ENCODE results near the gene EIF3M. TPM values are rescaled to one million over a fixed set of nuclear protein-coding genes. Genes with fewer than 3 reads are reported as not detected.

EIF3M gene
- total RNA-seq, 4 donors from 2014 or later: 196 to 469 (median 294) TPM

DNA sequence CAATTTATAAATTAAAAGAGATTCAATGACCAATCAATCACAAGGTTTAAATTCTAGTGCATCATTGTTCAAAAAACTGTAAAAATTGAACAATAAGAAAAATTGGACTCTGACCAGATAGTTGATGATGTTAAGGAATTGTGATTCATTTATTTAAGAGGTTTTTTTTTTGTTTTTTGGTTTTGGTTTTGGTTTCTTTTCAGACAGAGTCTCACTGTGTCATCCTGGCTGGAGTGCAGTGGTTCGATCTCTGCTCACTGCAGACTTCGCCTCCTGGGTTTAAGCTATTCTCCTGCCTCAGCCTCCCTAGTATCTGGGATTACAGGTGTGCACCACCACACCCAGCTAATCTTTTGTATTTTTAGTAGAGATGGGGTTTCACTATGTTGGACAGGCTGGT lies 17.1 kb upstream of the EIF3M start:
- intact Hi-C loops (cut with DNase I): no loop called here
- TF ChIP-seq EP300 (IDR thresholded peaks at IDR 0.05): no peak
- TF ChIP-seq, protein P1, sequence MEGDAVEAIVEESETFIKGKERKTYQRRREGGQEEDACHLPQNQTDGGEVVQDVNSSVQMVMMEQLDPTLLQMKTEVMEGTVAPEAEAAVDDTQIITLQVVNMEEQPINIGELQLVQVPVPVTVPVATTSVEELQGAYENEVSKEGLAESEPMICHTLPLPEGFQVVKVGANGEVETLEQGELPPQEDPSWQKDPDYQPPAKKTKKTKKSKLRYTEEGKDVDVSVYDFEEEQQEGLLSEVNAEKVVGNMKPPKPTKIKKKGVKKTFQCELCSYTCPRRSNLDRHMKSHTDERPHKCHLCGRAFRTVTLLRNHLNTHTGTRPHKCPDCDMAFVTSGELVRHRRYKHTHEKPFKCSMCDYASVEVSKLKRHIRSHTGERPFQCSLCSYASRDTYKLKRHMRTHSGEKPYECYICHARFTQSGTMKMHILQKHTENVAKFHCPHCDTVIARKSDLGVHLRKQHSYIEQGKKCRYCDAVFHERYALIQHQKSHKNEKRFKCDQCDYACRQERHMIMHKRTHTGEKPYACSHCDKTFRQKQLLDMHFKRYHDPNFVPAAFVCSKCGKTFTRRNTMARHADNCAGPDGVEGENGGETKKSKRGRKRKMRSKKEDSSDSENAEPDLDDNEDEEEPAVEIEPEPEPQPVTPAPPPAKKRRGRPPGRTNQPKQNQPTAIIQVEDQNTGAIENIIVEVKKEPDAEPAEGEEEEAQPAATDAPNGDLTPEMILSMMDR (IDR thresholded peaks at IDR 0.05): no peak
- TF ChIP-seq POLR2AphosphoS5 (IDR thresholded peaks at IDR 0.05): no peak
- TF ChIP-seq POLR2A (IDR thresholded peaks at IDR 0.05; ENCODE audit: low read depth): no peak
- Histone ChIP-seq H3K4me1 (no peaks in the 10 kb centered on the region), H3K4me3 (no peak overlapping the region), H3K27ac (replicated peaks in 1 of 4) (no peak overlapping the region), H3K9me3 (no peaks in the 10 kb centered on the region), H3K27me3 (peaks cover 0 to 6% (median 0%) of the 10 kb centered on the region in 4 donors), H3K36me3 (no peaks in the 10 kb centered on the region)
- DNase-seq (ENCODE audit: extremely low spot score): no peak
- WGBS: 80% methylated on average over 2 of the region's 2 CpGs

DNA sequence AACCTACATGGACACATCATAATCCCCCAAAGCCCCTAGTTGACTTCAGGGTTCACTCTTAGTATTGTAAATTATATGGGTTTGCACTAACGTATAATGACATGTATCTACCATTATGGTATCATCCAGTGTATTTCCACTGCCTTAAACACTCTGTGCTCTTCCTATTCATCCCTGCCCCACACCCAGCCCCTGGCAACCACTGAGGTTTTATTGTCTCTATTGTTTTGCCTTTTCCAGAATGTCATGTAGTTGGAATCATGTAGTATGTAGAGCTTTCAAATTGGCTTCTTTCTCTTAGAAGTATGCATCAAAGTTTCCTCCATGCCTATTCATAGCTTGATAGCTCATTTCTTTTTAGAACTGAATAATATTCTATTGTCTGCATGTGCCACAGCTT lies 16.5 kb upstream of the EIF3M start:
- TF ChIP-seq EP300 (IDR thresholded peaks at IDR 0.05) (no peak), POLR2AphosphoS5 (IDR thresholded peaks at IDR 0.05) (no peak), POLR2A (IDR thresholded peaks at IDR 0.05; ENCODE audit: low read depth) (no peak)
- TF ChIP-seq, protein P1 (IDR thresholded peaks at IDR 0.05): no peak
- WGBS: 91% methylated on average over 1 of the region's 1 CpG

GRCh38 chr11:32569313-32569881 lies 14.2 kb upstream of the EIF3M start:
- Histone ChIP-seq H3K27ac (replicated peaks in 1 of 4) (no peak overlapping the region), H3K4me1 (no peaks in the 10 kb centered on the region), H3K9me3 (no peaks in the 10 kb centered on the region), H3K4me3 (no peak overlapping the region), H3K27me3 (peaks cover 0 to 21% (median 0%) of the 10 kb centered on the region in 4 donors), H3K36me3 (no peaks in the 10 kb centered on the region)
- WGBS: 67% methylated on average over 4 of the region's 4 CpGs
- TF ChIP-seq EP300 (IDR thresholded peaks at IDR 0.05) (no peak), POLR2A (IDR thresholded peaks at IDR 0.05; ENCODE audit: low read depth) (no peak), POLR2AphosphoS5 (IDR thresholded peaks at IDR 0.05) (no peak)
- TF ChIP-seq, protein P1 (IDR thresholded peaks at IDR 0.05): no peak
- intact Hi-C loops (cut with DNase I): no loop called here
- DNase-seq (ENCODE audit: extremely low spot score): no peak

More for the DNA sequence above, 16.5 kb upstream of the EIF3M start:
- Histone ChIP-seq H3K36me3 (no peaks in the 10 kb centered on the region), H3K4me1 (no peaks in the 10 kb centered on the region), H3K27me3 (peaks cover 0 to 13% (median 0%) of the 10 kb centered on the region in 4 donors), H3K4me3 (no peak overlapping the region), H3K27ac (replicated peaks in 1 of 4) (no peak overlapping the region), H3K9me3 (no peaks in the 10 kb centered on the region)
- intact Hi-C loops (cut with DNase I): no loop called here
- DNase-seq (ENCODE audit: extremely low spot score): no peak

GRCh38 chr11:32571039-32571438 lies 12.6 kb upstream of the EIF3M start:
- Histone ChIP-seq H3K27ac (replicated peaks in 1 of 4) (no peak overlapping the region), H3K4me3 (no peak overlapping the region), H3K9me3 (no peaks in the 10 kb centered on the region), H3K4me1 (no peaks in the 10 kb centered on the region), H3K27me3 (peaks cover 0 to 24% (median 0%) of the 10 kb centered on the region in 4 donors), H3K36me3 (no peaks in the 10 kb centered on the region)
- TF ChIP-seq, protein P1 (IDR thresholded peaks at IDR 0.05): no peak
- no peak for TF ChIP-seq POLR2A (IDR thresholded peaks at IDR 0.05; ENCODE audit: low read depth)
- TF ChIP-seq EP300 (IDR thresholded peaks at IDR 0.05): no peak
- TF ChIP-seq POLR2AphosphoS5 (IDR thresholded peaks at IDR 0.05): no peak
- intact Hi-C loops (cut with DNase I): no loop called here
- no peak for DNase-seq (ENCODE audit: extremely low spot score)
- WGBS: 43% methylated on average over 10 of the region's 10 CpGs

DNA sequence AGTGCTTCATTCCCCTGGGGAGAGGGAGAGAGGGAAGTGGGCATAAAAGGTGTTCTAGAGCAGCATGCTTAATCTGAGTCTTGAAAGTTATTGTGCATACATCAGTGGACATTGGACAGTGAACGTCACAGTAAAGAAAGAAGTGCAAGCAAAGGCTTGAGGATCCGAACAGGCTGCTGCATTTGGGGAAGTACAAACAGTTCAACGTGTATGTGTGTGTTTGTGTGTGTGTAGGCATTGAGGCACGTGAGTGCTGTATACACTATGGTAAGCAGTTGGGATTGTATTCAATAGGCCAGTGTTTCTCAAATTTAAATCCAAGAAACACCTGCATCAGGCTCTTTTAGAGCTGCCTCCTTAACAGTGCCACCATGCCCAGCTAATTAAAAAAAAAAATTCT lies 10.4 kb upstream of the EIF3M start:
- intact Hi-C loops (cut with DNase I): no loop called here
- DNase-seq (ENCODE audit: extremely low spot score): no peak
- Histone ChIP-seq H3K27ac (replicated peaks in 1 of 4) (no peak overlapping the region), H3K9me3 (no peaks in the 10 kb centered on the region), H3K27me3 (peaks cover 0 to 28% (median 0%) of the 10 kb centered on the region in 4 donors), H3K4me3 (no peak overlapping the region), H3K4me1 (no peaks in the 10 kb centered on the region), H3K36me3 (no peaks in the 10 kb centered on the region)
- TF ChIP-seq POLR2AphosphoS5 (IDR thresholded peaks at IDR 0.05) (no peak), POLR2A (IDR thresholded peaks at IDR 0.05; ENCODE audit: low read depth) (no peak), EP300 (IDR thresholded peaks at IDR 0.05) (no peak)
- TF ChIP-seq, protein P1 (IDR thresholded peaks at IDR 0.05): no peak
- 63% methylated on average over 4 of the region's 4 CpGs for WGBS
